ENCODE data around the gene PITPNM1.

Gene PITPNM1

DNA sequence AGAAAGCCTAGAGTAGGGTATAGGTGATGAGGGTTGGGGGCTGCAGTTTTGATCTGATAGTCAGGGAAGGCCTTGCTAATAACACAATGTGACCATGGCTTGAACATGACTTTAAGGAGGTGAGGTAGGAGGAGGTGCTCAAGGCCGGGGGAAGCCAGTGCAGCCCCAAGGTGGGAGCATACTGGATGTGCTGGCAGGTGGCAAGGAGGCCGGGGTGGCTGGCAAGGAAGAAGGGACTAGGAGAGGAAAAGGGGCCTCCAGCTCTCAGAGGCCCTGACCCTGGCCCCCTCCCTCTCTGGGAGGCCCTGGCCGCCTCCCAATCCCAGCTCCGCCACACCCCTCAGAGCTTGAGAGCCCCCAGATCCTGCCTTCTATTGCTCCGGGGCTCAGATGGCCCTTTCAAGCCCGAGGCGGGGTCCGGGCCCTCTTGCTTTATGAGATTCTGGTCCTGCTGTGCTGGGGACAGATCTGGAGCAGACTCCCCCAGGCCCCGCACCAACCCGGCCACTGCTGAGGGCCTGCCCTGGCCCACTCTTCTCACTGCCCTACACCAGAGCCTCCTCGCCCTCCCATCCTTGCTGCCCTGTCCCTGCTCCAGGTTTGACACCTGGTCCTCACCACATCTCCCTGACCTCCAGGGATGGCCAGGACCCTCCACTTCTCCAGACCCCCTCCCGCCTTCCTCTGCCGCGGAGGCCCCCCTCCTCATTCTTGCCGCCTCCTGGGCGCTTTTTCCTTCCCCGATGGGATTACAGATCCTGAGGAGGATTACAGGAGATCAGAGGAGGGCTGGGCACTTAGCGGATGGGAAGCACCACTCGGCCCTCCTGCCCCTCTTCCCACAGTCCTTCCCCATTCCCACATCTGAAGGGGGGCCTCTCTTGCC is 1.8 kb downstream of the PITPNM1 start:
- no peak for DNase-seq (ENCODE audit: low read depth in 2 of 2)

DNA sequence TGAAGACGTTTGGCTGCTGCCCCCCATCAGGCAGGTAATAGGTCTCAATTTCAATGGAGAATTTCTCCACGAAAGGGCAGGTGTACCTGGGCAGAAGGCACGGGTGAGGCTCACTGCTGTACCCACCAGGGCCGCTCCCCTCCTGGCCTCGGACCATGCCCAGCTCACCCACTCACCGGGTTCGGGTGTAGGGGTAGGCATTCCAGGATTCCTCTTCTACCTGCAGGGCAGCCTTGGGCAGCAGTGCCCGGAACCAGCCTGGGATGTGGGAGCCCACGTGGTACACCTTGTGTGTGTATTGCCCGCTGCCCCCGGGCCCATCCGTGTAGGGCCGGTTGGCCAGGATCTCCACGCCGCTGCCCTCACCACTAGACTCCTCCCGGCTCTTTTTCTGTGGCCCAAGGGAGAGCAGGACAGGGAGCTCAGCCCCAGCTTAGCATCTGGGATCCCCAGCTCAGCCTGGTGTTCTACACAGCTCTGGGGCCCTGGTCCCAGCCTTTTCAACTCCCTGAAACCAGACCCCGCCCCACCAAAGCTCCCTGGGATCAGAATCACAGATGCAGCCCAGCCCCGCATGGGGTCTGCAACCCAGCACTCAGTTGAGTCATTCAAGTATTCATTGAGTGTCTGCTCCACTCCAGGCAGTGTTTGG is 2.7 kb downstream of the PITPNM1 start:
- no peak for DNase-seq (ENCODE audit: low read depth in 2 of 2)

DNA sequence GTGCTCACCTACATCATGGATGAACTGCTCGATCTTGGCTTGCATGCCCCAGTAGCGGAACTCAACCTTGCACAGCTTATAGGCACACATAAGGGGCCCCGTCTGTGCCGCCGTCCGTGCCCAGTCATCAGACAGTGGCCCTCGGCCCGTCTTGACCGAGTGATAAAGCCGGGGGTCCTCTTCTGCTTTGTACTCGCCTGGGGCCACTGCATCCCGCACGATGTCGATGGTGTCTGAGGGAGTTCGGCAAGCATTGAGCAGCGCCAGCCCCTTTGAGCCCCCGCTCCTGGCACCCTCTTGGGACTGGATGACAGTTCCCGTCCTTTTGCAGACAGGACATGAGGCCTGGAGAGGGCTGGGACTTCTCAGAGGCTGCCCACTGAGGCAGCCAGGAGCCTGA is 3.3 kb downstream of the PITPNM1 start:
- DNase-seq (ENCODE audit: low read depth in 2 of 2), result no peak

DNA sequence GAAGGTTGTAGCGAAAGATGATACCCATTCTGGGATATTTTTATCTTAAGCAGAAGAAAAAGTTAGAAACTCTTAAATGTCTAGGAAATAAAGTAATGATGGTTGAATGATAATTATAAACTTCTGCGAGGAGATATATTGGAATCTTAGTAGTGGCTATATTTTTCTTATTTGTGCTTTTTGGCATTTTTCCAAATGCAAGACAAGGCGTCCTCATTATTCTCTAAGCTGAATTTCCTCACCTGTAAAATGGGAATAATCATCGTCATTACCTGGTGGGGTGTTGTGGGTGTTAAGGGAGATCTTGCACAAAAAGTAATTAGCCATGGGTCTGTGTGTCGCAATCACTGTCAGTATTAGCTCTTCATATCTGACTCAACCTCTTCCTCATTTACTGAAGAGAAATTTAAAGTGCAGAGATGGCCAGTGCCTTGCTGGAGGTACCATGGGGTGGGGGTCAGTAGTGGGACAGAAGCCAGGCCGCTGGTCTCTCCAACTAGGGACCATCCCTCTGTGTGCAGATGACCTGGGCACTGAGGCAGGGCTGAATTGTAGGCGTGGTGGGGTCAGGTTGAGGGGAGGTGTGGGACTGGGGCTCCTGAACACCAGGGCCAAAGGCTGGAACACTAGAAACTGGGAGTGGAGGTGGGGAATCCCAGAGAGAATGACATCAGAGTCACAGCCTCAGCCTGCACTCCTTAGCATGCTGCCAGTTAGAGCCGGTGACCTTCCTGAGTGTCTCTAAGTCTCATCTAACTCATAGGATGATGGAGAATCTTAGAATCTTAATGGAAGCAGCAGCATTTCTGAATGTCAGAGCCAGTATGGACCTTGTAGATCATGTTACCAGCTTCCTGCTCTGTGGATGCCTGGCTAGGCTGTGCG is 4.1 kb downstream of the PITPNM1 start:
- DNase-seq (ENCODE audit: low read depth in 2 of 2), result no peak

DNA sequence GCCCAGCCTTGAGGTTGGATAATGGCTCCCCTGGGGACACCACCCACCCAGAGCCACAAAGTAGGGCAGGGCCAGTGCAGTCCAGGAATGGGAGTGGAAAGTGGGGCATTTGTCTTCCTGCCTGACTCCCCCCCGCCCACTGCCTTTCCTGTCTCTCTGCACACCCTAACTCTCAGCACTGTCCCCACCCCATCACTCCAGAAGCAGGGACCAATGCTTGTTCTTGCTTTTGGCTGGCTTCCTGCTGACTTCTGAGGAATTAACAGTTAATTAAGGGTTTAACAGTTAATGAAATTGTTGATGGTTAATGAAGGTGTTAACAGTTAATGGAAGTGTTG is 4.7 kb downstream of the PITPNM1 start:
- DNase-seq (ENCODE audit: low read depth in 2 of 2), result no peak

DNA sequence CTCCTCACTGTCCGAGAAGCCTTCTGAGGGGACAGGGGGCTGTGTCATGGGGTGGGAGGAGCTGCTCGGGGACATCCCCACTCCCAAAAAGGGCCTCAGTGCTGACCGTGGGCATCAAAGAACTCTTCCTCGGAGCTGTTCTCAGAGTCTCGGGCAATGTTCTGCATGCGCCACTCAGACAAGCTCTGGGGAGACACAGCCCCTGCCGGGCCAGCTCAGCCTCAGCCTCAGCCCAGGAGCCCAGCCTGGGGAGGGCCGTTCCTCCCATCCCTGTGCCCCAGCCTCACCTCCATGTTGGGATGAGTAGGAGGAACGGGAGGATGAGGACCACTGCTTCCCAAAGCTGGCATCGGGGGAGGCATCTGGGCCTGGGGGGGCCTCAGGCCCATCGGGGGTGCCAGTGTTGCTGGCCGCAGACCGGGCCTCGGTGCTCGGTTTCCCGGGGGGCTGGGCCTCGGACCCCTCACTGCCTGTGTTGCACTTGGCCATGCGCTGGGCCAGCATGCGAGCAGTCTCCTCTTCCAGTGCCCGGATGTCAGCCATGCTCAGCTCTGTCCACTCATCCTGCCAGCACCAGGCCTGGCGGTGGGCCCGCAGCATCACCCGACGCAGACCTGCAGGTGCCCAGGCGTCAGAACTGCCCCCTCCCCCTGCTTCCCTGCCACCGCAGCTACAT is 5.2 kb downstream of the PITPNM1 start:
- DNase-seq (ENCODE audit: low read depth in 2 of 2), result no peak

DNA sequence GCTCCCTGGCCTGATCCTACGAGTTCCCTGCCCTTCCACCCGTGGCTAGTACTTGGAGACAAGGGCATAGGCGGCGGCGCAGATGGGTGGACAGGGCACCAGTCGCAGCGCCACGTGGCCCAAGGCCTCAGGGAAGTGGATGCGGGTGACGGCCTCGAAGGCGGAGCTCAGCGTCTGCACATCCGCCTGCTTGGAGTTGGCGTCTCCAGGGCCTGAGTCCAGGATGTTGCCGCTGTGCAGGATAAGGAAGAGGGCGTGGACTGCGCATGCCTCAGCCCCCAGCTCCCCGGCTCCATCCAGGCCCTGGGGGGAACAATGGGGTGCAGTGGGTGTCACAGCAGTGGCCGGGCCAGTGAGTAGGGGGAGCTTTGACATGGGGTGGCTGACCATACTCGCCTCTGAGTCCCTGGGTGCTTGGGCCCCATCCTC is 6.6 kb downstream of the PITPNM1 start:
- DNase-seq (ENCODE audit: low read depth in 2 of 2), result no peak

DNA sequence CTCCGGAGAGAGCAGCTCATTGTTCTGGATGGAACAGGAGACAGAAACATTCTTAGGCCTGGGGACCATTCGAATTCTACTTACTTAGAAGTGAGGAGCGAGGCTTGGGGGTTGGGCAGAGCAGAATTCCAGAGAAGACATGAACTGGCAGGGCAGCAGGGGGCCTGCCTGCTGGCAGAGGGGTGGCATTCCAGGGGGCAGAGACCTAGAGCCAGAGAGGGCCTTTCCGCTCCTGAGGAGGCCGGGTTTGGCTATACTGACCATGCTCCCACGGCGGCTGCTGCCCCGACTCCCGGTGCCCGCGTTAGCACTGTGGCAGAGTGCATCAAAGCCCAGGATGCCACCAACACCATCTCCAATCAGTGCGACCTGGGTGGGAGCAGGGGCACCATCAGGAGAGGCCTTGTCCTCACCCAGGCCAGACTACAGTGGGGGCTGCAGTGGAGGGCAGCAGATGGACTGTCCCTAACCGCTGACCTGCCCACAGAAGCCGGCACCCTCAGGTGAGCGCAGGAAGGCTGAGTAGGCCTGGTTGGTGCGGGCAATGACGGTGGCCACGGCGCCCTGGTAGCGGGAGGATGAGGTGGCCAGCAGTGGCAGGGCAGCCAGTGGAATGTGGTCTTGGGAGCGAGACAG is 7.4 kb downstream of the PITPNM1 start:
- no peak for DNase-seq (ENCODE audit: low read depth in 2 of 2)

DNA sequence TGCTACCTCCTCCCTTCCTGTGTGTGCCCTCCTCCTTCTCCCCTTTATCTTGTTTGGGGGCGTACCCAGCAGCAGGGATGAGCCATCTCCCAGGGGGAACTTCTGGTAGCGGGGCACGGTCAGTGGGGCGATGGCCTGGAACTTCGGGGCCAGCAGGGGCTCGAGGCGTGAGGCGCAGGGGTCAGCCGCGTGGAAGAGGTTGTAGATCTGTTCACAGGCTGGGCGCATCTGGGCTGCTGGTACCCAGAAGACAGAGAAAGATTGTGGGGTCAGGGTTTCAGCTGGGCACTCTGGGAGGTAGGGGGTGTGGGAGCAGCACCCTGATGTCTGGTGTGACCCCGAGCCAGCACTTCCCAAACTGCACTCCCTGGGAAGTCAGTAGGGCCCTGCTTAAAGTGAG is 9.1 kb downstream of the PITPNM1 start:
- DNase-seq (ENCODE audit: low read depth in 2 of 2), result no peak

DNA sequence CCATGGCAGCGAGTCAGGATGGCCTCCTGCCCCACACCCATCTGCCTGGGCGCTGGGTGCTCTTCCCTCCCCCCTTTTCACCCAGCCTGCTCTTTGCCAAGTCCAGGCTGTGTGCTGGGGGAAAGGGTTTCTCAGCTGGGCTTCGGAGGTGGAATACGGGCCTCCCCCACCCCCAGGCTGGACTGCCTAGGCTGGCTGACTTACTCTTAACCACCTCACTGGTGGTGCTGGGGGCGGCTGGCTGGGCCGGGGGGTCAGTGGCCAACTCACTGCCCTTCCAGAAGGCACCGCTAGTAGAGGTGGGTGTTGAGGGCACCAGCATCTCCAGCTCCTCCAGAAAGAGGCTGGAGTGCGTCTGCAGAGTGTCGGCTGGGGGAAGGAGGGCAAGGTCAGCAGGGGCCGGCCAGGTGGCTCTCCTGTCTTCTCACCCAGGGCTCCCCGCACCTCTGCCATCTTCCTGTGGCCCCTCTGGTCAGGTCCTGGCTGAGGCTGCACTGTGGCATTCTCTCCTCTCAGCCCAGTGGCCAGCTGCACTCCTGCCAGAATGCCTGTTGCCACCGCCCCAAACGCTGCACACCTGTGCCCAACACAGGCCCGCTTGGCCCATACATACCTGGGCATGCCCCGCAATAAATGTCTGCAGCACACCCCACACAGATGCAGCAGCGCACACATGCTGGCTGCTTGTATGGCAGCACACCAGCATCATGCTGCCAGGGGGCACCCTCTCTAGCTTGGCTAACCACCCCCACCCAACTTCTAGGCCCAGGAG is 9.7 kb downstream of the PITPNM1 start:
- no peak for DNase-seq (ENCODE audit: low read depth in 2 of 2)

DNA sequence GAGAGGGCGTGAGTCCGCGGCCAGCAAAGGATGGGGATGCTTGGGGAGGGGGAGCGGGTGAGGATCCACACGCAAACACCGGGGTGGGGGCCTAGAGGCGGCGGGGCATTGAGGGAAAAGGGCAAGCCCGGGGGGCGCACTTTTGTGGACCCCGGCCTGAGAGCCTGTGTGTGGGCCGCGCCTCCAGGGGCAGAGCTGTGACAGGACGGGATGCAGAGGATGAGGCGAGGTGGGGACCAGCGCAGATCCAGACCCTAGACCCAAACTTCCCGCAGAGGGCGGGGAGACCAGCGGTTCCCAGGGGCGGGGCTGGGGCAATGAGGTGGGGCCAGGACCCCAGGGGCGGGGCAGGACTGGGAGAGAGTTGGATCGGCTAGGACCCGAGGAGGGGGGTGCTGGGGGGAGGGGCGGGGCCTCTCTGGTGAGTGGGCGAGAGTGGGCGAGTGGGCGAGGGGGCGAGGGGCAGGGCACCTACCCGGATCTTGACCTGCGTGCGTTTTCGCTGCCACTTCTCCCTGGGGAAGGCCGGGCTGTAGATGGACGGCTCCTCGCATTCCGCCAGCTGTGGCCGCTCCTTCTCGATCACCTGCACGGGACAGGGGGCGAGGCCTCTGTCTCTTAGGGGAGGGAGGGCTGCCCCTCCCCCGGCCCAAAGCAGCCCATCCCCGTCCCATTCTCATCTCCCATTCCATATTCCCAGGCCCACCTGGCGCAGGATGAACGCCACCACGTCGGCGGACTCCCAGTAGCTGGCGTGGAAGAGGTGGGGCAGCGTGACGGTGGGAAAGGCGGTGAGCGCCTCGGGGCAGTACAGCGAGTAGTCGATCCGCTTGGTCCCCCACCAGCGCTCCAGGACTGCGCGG is 10.6 kb downstream of the PITPNM1 start:
- no peak for DNase-seq (ENCODE audit: low read depth in 2 of 2)

DNA sequence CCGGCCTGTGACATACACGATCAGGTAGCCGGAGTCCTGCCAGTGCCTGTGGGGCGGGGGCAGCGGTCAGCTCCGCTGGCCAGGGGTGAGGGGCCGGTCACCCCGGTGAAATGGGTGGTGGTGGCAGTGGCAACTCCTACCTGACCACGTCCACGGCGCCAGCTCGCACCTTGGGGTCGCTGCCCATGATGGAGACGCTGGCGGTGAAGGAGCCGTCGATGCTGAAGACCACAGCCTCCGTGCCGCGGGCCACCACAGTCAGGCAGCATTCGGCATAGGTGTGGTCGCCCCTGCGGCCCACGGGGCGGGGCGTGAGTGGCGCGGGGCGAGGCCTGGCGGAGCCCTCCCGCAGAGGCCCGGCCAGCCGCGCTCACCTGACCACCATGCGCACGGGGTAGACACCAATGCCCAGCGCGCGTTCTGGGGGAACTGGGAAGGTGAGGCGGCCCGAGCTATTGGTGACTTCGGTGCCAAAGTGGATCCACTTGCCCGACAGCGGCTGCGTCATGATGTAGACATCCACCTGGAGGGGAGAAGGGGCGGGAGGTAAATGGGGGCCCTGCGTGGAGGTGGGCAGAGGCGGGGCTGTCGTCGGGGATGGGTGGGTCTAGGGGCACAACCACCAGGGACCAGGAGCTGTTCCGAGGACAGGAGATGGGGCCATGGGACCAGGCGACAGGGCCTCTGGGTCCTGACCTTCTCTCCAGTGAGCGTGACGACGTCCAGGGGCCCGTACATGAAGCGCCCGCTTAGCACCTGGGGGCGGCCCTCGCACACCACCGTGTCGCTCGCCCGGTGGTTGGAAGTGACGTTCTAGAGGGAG is 11.4 kb downstream of the PITPNM1 start:
- no peak for DNase-seq (ENCODE audit: low read depth in 2 of 2)

DNA sequence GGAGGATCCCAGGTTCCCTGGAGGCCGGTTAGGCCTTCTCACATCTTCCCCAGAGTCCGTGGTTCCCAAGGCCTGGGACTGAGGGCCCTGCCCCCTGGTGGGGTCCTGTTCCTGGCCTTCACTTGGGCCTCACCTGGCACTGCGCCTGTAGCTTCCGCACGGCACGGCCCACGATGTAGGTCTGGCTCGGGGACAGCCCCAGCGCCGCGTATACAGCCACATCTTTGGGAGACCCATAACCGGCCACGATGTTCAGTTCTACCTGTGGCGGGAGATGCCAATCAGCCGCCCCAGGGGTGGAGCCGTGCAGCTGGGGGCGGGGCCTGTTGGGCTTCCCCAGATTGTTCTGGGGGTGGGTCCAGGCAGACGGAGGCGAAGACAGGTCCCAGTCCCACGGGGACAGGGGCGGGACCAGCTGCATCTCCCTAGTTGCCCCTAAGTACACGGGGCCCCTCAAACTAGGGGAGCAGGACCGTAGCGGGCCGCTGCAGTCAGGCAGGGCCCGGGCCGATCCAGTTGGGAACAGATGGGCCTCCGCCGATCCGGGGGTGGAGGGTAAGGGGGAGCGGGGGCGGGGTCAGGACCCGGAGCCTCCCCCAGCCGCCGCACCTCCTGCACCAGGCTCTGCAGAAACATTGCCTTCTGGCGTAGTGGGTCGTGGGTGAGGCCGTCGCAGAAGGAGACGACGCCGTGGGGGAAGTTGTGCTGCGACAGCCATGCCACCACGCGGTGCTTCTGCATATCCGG is 12.2 kb downstream of the PITPNM1 start:
- DNase-seq (ENCODE audit: low read depth in 2 of 2), result no peak

DNA sequence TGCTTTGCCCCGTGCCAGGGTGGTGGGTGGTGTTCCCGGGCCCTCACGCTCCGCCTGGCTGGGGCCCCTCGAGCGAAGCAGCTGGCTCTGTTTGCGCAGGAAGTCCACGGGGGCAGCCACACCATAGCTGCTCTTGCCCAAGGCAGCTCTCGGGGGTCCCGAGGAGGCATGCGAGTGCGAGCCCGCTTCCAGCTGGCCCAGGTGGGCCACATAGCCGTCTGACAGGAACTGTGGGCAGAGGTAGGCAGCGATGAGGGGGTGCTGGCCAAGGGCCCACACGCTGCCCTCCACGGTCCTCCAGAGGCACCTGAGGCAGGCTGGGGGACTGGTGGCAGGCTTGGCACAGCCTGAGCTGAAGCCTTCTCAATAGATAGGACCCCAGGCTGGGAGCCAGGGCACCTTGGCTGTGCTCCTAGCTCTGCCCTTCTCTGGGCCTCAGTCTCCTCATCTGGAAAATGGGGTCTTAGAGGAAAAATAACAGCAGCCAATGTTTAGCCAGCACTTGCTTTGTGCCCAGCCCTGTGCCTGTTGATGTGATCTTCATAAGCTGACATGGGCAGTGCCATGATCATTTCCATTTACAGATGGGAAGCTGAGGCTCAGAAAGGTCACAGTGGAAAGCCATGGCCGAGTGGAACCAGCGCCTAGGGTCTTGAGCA is 13.0 kb downstream of the PITPNM1 start:
- DNase-seq (ENCODE audit: low read depth in 2 of 2), result no peak

DNA sequence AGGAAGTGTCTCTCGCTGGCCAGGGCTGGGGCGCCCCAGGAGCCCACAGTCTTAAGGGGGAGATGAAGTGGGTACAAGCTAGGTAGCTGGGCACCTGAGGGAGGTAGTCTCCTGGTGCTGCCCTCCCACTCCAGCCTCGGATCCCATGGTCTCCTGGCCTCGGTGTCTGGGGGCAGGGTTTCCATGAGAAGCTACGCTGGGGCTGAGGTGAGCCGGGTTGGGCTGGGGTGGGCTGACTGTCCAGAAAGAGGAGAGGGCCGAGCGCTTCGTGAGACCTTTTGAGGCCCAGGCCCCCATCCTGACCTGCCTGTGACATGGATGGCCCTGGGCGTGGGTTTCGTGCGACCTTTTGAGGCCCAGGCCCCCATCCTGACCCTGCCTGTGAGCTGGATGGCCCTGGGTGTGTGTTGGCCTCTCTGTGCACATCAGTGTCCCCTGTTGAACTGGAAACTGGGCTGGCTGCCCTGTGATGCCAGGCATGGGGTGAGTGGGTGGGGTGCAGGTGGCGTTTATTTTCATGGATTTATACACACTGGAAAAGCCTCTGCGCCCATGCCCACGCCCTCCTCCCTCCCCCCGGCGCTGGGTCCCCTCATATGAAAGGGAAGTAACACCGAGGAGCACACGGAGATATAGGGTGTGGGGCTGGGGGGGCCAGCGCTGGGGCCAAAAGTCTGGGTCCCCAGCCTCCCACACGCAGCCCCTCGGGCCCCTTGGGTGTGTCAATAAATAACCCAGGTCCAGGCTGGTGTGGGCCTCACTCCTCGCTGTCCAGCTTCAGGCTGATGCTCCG is 13.7 kb downstream of the PITPNM1 start:
- no peak for DNase-seq (ENCODE audit: low read depth in 2 of 2)

DNA sequence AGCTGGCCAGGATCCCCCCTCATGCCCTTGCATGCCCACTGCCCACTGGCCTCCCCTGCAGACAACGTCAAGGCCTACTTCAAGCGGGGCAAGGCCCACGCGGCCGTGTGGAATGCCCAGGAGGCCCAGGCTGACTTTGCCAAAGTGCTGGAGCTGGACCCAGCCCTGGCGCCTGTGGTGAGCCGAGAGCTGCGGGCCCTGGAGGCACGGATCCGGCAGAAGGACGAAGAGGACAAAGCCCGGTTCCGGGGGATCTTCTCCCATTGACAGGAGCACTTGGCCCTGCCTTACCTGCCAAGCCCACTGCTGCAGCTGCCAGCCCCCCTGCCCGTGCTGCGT is 14.5 kb downstream of the PITPNM1 start:
- DNase-seq (ENCODE audit: low read depth in 2 of 2), result no peak
